Tibial nerve (tissue), 3 donors: Measurements from ENCODE around the gene POLR3B.

ENCODE experiments used
- CTCF ChIP-seq, 5 experiments: fragments of 200-600 bp in 3 of 5; fragments of 450-650 bp in 2 of 5; sonication (generic) in 3 of 5; IDR thresholded peaks; one replicate each; pipeline ENCODE4 v1.5.1; 2016 to 2019; ENCODE audit warnings: antibody characterized with exemption in 5 of 5, mild to moderate bottlenecking in 3 of 5, moderate library complexity in 2 of 5
- POLR2A ChIP-seq, 2 donors: fragments of 450-650 bp; IDR thresholded peaks; one replicate each; pipeline ENCODE4 v1.6.1; 2017; ENCODE audit warnings: antibody characterized with exemption in 2 of 2, mild to moderate bottlenecking in 2 of 2, moderate library complexity in 2 of 2

DNA sequence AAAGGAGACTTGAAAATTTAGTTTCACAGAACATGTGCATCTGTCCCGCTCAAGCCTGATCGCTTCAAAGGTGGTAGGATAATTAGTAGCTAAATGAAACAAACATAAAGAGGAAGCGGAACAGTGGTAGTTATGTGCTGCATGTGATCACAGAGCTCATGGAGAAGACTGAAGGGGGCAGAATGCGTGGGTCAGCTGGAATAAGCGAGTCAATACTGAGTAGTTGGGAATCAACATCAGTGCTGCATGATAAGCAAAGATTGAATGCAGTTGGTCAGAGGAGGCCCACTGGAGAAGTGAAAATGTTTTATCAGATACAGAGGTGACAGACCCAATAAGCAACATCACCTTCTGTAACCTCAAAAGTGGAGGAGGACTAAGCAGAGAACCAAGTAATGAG, 130.1 kb downstream of the POLR3B start:
- no peak for TF ChIP-seq POLR2A (IDR thresholded peaks at IDR 0.05)
- TF ChIP-seq CTCF (IDR thresholded peaks at IDR 0.05), result no peak
